PC-9 (cell line): Measurements from ENCODE around the gene AGAP1. TPM values are rescaled to one million over a fixed set of nuclear protein-coding genes. Genes with fewer than 3 reads are reported as not detected.

Experiments used
- BruUV-seq: library from RNA; stranded (reverse); fragments of 400-500 nt; replicated peaks from 2 replicates; lab custom pipeline; 2021; lab: Mats Ljungman, UMichigan
- CTCF ChIA-PET: fragments of 300-600 bp; sonication (Branson Sonifier 250); formaldehyde crosslinking; loops from one replicate; lab custom pipeline; 2022; ENCODE audit warnings: antibody characterized with exemption; lab: Charles Lee
- POLR2A ChIA-PET: fragments of 300-600 bp; sonication (Branson Sonifier 250); formaldehyde crosslinking; loops from one replicate; lab custom pipeline; 2022; ENCODE audit warnings: antibody characterized with exemption; ENCODE audit not compliant: unreplicated experiment; lab: Charles Lee
- DNase-seq, 2 experiments: peaks; one replicate each; pipeline versions ENCODE4 v3.0.0 to v3.0.0-alpha.2; 2015 to 2022; ENCODE audit warnings: mixed read lengths in 1 of 2
- H2AFZ ChIP-seq: fragments of 200-600 bp; sonication (generic); 2 replicates; pipeline ENCODE4 v1.8.1; 2017; ENCODE audit warnings: antibody characterized with exemption
- H3F3A ChIP-seq: fragments of 200-600 bp; sonication (generic); 2 replicates; pipeline ENCODE4 v1.8.1; 2017; ENCODE audit warnings: antibody characterized with exemption, mild to moderate bottlenecking, low read depth; ENCODE audit not compliant: insufficient read depth
- H3K27ac ChIP-seq: fragments of 200-600 bp; sonication (generic); 2 replicates; pipeline ENCODE4 v1.6.1; 2016; ENCODE audit warnings: mixed run types
- H3K27me3 ChIP-seq: fragments of 200-600 bp; sonication (generic); 2 replicates; pipeline ENCODE4 v1.6.1; 2016; ENCODE audit warnings: low read depth, mixed run types; ENCODE audit not compliant: insufficient read depth
- H3K36me3 ChIP-seq: fragments of 200-600 bp; sonication (generic); 2 replicates; pipeline ENCODE4 v1.6.1; 2016; ENCODE audit warnings: low read depth, mixed run types
- H3K4me1 ChIP-seq: fragments of 200-600 bp; sonication (generic); replicated peaks from 2 replicates; pipeline ENCODE4 v1.6.1; 2016; ENCODE audit warnings: mixed run types; ENCODE audit not compliant: insufficient read depth
- H3K4me2 ChIP-seq: fragments of 200-600 bp; sonication (generic); 2 replicates; pipeline ENCODE4 v1.6.1; 2017; ENCODE audit warnings: mixed run types
- H3K4me3 ChIP-seq: fragments of 200-600 bp; sonication (generic); 2 replicates; pipeline ENCODE4 v1.6.1; 2016; ENCODE audit warnings: mixed run types
- H3K79me2 ChIP-seq: fragments of 200-600 bp; sonication (generic); 2 replicates; pipeline ENCODE4 v1.6.1; 2017; ENCODE audit warnings: low read depth, mixed run types
- H3K9me2 ChIP-seq: fragments of 200-600 bp; sonication (generic); 2 replicates; pipeline ENCODE4 v1.8.1; 2017; ENCODE audit warnings: mild to moderate bottlenecking; ENCODE audit not compliant: insufficient read depth
- H3K9me3 ChIP-seq: fragments of 200-600 bp; sonication (generic); 2 replicates; pipeline ENCODE4 v1.8.1; 2016; ENCODE audit warnings: low read depth; ENCODE audit not compliant: insufficient read depth
- H4K20me1 ChIP-seq: fragments of 200-600 bp; sonication (generic); 2 replicates; pipeline ENCODE4 v1.8.1; 2017; ENCODE audit not compliant: insufficient read depth
- EZH2 ChIP-seq: fragments of 200-600 bp; sonication (generic); IDR thresholded peaks from 2 replicates; pipeline ENCODE4 v1.8.0; 2017; ENCODE audit warnings: antibody characterized with exemption, low read depth
- intact Hi-C: fragments of 100-400 bp; cut with micrococcal nuclease; formaldehyde crosslinking; loops from one replicate; pipeline ENCODE4 v1.10.0; 2022; ENCODE audit not compliant: unreplicated experiment
- total RNA-seq: library from RNA; stranded (reverse); gene quantifications from 2 replicates; pipeline ENCODE4 v1.2.3, GENCODE V29; 2021
- TF ChIP-seq, protein P1 (sequence below): fragments of 200-600 bp; sonication (generic); conservative IDR thresholded peaks from 2 replicates; pipeline ENCODE4 v1.6.1; 2017; ENCODE audit warnings: mixed run types, antibody characterized with exemption, mild to moderate bottlenecking, moderate library complexity

Gene AGAP1
- total RNA-seq, 1 experiment from 2014 or later: 91.4 TPM

DNA sequence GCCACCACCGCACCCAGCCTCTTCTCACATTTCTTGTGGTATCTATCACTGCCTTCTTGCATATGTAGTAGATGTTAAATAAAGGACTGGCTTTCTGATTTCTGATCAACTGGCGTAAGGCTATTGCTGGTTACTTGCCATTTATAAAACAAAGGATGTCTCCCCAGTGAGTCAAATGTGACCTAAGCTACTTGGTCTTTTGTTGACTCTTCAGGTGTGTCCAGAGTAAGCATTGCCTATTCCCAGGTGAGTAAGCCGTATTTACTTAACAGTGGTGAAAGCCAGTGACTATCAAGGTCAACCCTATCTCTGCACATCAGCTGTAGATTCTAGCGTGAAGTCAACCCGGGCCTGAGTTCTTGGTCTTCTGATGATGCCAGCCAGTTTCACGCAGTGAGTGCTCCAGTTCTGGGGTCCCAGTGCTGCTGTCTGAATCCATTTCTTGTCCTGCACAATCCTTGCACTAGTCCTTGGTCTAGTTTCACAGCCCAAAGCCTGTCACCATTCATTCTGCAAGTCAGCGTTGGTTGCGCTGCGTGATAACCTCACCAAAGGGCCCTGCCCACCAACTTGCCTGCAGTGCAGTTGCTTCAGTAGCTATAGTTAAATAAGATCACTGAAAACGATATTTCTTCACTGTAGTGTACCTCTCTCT, 554.2 kb downstream of the AGAP1 start:
- BruUV-seq: no TSS peak
- intact Hi-C loops: loop anchor here (2.0 kb wide), 1 partner anchor 31 kb away; no protein-coding TSS in a partner anchor
- peaks cover 31% of the 10 kb centered on the region for H4K20me1 ChIP-seq
- H3K27ac ChIP-seq: peak overlapping the region; percentile 63
- H3K4me2 ChIP-seq: no peak overlapping the region
- H3K4me1 ChIP-seq: peaks cover 36% of the 10 kb centered on the region
- POLR2A ChIA-PET: interaction anchor here (0.6 kb wide), 1 partner anchor 1390 kb away, joined by 4 read pairs; no protein-coding TSS in a partner anchor
- peak; percentile 57 to 99 for DNase-seq
- no peak overlapping the region for H3K4me3 ChIP-seq
- H3K79me2 ChIP-seq: peaks cover 7% of the 10 kb centered on the region
- no peaks in the 10 kb centered on the region for H3K9me3 ChIP-seq
- CTCF ChIA-PET: interaction anchor here (1.0 kb wide), 1 partner anchor 133 kb away, joined by 4 read pairs; no protein-coding TSS in a partner anchor
- H3F3A ChIP-seq: peaks cover 40% of the 10 kb centered on the region
- no peaks in the 10 kb centered on the region for H3K27me3 ChIP-seq
- TF ChIP-seq EZH2: no peak
- TF ChIP-seq, protein P1, sequence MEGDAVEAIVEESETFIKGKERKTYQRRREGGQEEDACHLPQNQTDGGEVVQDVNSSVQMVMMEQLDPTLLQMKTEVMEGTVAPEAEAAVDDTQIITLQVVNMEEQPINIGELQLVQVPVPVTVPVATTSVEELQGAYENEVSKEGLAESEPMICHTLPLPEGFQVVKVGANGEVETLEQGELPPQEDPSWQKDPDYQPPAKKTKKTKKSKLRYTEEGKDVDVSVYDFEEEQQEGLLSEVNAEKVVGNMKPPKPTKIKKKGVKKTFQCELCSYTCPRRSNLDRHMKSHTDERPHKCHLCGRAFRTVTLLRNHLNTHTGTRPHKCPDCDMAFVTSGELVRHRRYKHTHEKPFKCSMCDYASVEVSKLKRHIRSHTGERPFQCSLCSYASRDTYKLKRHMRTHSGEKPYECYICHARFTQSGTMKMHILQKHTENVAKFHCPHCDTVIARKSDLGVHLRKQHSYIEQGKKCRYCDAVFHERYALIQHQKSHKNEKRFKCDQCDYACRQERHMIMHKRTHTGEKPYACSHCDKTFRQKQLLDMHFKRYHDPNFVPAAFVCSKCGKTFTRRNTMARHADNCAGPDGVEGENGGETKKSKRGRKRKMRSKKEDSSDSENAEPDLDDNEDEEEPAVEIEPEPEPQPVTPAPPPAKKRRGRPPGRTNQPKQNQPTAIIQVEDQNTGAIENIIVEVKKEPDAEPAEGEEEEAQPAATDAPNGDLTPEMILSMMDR: no peak
- H3K9me2 ChIP-seq: no peaks in the 10 kb centered on the region
- no peak overlapping the region for H2AFZ ChIP-seq
- no peaks in the 10 kb centered on the region for H3K36me3 ChIP-seq

DNA sequence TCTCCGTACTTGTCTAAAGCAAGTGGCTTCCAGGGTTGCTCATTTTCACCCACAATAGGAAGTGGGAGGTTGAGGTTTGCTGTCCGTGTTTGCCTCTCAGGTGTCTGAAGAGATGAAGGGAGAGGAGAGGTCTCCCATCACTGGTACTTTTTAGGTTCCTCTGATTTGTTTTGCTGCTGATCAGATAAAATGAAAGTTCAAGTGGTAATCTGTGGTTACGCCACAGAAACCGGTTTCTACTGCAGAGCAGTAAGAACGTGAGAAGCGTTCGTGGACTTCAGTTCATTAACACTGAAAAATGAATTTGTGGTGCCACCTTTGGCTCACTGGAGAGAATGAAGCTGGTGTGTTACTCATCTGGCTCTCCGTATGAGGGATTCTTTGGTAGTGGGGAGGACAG, 556.1 kb downstream of the AGAP1 start:
- intact Hi-C loops: loop anchor here (2.0 kb wide), 1 partner anchor 29 kb away; no protein-coding TSS in a partner anchor
- Histone ChIP-seq H3K79me2 (peaks cover 7% of the 10 kb centered on the region), H3K27ac (no peak overlapping the region), H3K36me3 (no peaks in the 10 kb centered on the region), H2AFZ (no peak overlapping the region), H3K9me3 (no peaks in the 10 kb centered on the region), H3F3A (peaks cover 34% of the 10 kb centered on the region), H3K4me3 (no peak overlapping the region), H3K27me3 (no peaks in the 10 kb centered on the region), H3K9me2 (no peaks in the 10 kb centered on the region), H4K20me1 (peaks cover 31% of the 10 kb centered on the region), H3K4me1 (peaks cover 31% of the 10 kb centered on the region), H3K4me2 (no peak overlapping the region)
- CTCF ChIA-PET: no interaction called here
- BruUV-seq: no TSS peak
- TF ChIP-seq, protein P1: no peak
- TF ChIP-seq EZH2: no peak
- POLR2A ChIA-PET: no interaction called here
- DNase-seq: peak in 1 of 2 experiments; percentile 5

DNA sequence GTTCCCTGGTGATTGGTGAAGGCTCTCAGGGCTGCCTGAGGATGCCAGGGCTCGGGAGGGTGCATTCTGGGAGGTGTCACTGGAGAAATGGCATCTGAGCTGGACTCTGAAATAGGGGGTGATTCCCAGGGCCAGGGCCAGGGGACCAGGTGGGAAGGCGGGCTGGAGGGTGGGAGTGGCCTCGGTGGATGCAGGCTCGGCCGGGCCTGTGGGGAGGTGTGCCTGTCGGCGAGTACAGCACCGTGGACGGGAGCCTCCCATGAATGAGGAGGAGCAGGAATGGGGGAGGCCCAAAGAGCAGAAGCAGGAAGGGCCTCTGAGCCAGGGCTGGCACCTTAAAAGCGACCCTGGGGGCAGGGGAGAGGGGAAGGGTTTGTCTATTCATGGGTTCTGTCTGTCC, 557.5 kb downstream of the AGAP1 start:
- Histone ChIP-seq H3F3A (peaks cover 25% of the 10 kb centered on the region), H3K4me3 (no peak overlapping the region), H2AFZ (no peak overlapping the region), H3K36me3 (no peaks in the 10 kb centered on the region), H3K79me2 (peaks cover 1% of the 10 kb centered on the region), H3K27ac (no peak overlapping the region), H4K20me1 (peaks cover 19% of the 10 kb centered on the region), H3K4me1 (peaks cover 20% of the 10 kb centered on the region), H3K27me3 (no peaks in the 10 kb centered on the region), H3K9me2 (no peaks in the 10 kb centered on the region), H3K4me2 (no peak overlapping the region), H3K9me3 (no peaks in the 10 kb centered on the region)
- BruUV-seq: no TSS peak
- intact Hi-C loops: no loop called here
- DNase-seq: no peak
- TF ChIP-seq EZH2: no peak
- TF ChIP-seq, protein P1: no peak
- ChIA-PET CTCF (no interaction called here), POLR2A (no interaction called here)
